ENCODE measurements around the gene MOB2.
A peak's percentile ranks its signal among the peaks of the same experiment; 100 is the strongest.
"Not testable (repeated sequence)": the region's sequence is repeated elsewhere in the genome, so short reads cannot be mapped to it uniquely, and the experiment has no call there.

Gene MOB2

DNA sequence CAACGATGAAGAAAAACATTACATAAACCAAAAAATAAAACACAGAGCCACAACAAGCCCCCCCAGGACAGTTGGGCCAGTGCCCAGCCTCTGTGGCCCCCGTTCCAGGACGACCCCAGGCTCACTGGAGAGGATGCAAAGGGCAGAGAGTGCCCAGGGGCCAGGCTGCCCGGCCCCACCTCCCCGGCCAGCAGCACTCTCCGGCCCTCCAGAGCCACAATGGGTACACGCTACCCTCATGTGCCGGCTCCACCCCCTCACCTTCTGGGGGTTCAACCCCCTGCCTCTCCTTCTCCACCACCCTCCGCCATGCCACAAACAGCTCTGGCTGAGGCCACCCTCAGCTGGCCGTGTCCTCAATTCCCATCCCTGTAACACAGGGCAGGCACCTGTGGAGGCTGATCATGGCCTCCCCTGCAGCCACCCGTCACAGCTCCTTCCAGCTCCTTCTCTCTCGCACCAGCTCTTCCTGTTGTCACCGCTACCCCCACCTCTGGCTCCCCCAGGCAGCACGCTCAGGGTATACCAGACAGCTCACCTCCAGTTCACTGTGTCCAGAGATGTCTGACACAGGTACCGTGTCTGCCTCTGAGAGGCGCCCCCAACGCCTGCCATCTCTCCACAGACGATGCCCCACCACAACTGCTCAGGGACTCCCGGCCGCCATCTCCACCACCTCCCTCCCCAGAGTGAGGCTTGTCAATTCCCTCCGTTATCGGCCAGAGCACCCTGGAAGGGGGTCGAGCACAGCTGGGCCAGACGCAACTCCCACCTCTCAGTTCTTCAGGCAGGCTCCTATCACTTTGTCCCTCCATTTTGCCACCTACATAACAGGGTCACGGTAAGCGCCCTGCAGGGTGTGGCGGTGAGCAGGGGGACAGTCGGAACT lies 30.8 kb upstream of the MOB2 start:
- DNase-seq = no peak

DNA sequence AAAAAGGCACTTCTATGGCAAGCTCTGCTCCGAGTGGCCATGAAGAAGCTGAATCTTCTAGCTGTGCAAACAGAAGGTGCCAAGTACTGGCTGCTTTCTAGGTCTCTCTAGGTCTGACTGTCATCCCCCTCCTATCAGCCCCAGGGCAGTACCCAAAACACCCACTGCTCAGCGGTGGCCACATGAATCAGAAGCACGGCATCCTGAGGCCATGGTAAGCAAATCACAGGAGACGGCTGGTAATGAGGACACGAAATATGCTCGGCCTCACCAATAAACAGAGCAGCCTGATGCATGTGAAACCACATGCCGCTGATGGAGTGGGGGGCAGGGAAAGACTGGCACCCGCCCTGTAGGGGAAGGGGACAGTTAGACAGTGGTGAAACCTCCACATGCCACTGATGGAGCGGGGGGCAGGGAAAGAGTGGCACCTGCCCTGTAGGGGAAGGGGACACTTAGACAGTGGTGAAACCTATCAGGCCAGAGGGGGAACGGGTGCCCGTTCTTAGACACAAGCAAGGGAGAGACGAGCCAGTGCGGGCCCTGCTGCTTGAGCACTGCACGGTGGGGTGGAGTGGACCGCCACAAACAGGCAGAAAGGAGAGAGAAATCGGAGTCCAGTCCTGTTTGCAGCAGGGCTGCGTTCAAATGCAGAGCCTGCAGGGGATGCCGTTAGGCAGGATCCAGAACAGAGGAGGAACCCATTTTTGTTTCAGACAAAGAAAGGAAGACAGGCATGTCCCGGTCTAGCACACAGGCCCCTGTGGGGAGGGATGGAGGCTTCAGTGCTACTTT lies 29.9 kb upstream of the MOB2 start:
- no peak for DNase-seq

DNA sequence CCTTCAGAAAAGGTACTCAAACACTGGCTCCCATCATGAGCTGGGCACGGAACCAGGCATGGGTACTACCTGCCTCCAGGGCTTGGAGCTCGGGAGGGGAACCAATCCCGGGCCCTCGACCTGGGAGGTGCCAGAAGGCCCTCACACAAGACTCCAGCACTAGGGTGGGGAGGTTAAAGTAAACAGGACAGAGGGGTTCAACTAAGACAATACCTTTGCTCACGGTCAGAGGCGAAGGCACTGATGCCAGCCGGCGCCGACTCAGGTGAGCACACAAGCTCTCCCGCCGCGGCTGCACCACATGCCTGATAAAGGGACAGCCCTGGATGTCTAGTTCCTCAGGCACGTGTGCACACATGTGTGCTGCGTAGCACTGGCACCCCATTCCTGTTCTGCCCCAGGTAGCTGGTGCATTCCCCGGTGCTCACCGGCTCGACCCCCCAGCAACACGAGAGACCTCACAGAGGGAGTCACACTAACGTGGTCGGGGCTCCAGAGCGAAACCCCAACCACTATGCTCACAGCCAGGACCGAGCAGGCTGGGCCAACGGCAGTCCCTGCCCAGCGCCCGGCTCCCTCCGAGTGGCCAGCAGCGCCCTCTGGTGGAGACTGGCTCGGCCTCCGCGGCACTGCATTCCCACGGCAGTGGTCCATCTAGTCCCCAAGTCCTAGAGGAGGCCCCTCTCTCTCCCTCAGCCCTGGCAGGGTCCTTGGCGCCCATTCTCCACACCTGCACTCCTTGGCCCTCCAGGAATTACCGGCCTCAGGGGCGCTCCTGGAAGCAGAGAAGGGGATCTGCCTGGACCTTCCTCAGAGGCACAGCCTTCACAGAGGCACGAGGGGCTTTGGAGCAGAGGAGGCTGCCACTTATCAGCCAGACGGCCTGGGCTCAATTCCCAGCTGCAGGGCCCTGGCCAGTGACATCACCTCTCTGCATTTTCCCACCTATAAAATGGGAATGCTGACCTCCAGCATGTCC lies 28.8 kb upstream of the MOB2 start:
- peak in 1 of 2 experiments; percentile 59 for DNase-seq

DNA sequence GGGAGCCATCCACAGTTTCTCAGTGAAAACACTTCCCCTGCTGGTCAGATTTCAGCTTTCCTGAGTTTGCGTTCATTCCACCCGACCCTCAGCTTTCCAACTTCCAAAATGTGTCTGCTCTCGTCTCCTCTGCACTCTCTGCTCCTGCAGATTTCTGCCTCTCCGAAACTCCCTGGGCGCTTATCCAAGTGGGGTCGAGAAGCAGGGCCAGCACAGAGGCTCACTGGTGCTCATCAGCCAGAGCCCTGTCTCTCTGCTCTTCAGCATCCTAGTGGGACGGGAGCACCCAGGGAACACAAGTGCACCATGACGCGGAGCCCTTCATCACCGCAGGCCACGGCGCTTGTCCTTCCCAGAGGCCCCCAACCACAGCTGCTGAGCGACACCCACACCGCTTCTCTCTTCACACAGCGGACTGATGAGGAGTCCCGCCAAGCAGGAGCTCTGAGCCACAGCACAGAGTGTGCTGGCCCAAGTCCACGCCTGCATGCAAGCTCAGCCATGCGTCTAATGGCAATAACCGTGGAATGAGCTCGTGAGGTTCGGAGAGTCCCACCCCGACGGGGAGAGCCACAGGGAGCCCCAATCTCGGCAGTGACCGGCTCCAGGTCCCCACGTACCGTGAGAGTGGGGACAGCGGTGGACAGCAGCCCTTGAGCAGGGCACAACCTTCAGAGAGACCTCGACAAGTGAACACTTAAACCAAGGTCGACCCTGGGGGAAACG lies 27.9 kb upstream of the MOB2 start:
- DNase-seq = no peak

DNA sequence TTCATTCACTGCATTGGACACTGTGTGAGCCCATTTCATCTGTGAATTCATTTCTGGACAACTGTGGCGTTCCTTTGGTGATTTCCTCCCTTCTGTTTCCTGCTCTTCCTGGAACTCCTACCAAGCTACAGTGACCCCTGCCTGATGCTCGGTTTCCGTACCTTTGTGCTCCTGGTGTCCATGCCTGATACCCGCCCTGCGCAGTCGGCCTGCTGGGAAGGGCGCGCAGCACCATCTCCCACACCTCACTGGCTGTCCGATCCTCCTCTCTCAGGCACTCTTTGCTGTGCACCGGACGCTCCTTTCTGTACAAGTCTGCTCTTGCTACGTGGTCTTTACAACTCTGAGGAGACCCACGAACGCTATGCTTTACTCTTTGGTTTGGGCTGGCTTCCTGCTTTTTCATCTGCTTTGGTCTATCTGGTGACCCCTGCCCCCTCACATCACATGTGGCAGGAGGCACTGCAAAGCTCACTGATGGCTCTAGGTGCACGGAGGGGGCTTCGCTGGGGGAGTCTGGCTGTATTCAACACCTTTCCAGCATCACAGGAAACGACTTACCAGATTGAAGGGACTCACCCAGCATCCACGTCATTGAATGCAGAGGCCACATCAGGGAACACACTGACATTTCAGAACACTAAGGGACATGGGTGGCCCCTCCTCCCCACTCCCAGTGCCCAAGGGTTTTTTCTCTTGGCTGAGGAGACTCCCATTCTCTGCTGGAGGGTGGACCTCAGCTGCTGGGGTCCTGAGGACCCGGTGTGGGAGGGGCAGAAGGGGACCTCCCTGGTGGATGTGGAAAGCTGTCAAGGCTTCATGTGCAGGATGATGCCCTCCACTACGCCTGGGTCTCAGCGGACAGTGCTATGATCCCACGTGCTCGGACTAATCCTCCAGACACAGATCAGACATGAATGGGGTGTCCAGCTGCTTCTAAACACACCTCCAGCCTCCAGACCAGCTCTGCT lies 27.0 kb upstream of the MOB2 start:
- no peak for DNase-seq

DNA sequence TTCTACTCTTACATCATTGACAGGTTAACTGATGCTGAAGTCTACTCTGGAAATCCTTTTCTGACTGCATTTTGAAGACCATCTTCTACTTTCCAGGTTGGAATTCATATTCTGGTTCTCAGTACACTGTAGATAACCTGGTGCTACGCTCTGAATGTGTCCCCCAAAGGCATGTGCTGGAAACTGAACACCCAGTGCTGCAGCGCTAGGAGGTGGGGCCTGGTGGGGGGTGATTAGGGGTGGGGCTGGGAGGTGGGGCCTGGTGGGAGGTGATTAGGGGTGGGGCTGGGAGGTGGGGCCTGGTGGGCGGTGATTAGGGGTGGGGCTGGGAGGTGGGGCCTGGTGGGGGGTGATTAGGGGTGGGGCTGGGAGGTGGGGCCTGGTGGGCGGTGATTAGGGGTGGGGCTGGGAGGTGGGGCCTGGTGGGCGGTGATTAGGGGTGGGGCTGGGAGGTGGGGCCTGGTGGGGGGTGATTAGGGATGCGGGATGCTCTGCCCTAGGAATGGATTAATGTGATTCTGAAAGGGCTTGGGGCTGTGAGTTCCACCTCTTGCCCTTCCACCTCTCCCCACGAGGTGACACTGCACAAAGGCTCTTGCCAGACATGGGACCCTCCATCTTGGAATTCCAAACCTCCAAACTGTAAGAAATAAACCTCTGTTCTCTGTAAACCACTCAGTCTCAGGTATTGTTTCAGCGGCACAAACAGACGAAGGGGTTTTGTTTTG lies 26.1 kb upstream of the MOB2 start:
- DNase-seq = not testable (repeated sequence)

DNA sequence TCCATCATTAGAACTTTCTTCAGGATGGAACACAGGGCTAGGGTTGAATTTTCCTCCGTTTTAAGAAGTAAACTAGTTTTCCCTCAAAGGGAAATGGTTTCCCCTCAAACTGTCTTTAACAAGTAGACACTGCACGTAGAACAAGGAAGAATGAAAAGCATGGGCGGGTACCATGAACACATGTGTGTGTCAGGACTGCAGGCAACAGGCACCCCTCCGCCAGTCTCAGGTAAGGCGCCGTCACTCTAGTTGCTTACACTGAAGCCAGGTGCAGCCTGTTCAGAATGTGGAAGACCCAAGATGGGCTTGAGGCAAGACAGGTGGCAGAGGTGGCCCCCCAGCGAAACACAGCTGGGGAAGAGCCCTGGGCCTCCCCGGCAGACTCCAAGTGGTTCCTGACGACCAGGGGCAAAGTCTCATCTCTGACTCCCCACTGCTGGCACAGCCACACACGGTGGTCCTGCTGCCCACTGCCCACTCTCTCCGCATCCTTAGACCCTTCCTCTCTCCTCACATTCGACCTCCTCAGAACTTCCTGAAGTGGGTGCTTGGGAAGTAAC lies 25.4 kb upstream of the MOB2 start:
- DNase-seq = no peak

DNA sequence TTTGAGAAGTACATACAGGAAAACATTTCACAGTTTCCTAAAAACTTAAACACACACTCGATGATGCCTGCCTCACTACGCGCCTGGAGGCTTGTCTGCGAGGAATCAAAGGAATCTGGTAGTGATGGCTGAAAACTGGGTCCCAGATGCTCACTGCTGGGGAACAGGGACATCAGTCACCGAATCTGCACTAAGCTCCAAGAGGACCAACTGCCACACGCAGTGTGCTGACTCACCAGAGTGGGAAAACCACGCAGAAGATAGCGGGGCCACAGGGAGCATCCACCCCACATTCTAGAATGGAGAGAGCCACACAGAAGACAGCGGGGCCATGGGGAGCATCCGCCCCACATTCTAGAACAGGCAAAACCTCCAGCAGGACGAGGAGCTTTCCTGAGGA lies 24.3 kb upstream of the MOB2 start:
- DNase-seq = no peak

DNA sequence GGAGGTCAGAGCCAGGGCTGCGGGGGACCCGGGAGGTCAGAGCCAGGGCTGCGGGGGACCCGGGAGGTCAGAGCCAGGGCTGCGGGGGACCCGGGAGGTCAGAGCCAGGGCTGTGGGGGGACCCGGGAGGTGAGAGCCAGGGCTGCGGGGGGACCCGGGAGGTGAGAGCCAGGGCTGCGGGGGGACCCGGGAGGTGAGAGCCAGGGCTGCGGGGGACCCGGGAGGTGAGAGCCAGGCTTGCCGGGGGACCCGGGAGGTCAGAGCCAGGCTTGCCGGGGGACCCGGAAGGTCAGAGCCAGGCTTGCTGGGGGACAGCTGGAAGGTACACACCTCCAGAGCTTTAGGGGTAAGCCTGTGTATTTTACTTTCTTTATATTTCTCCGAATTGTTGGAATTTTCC lies 23.8 kb upstream of the MOB2 start:
- not testable (repeated sequence) for DNase-seq

DNA sequence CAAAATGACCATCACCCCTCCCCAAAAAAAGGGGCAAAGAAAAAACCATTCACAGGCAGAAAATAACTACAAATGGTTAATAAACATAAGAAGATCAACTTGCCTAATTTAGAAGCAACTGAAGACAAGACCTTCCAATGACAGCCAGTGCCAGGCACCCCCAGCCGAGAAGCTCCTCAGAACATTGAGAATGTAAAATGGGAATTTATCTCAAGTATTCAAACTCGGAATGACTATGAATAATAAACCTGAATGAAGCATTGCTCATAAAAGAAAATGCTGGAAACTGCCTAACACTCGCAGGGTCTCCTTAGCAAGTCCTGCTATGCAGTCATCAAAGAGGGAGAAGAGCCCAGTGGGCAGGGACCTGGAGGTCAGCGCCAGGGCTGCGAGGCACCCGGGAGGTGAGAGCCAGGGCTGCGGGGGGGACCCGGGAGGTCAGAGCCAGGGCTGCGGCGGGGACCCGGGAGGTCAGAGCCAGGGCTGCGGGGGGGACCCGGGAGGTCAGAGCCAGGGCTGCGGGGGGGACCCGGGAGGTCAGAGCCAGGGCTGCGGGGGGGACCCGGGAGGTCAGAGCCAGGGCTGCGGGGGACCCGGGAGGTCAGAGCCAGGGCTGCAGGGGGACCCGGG lies 23.2 kb upstream of the MOB2 start:
- no peak for DNase-seq

DNA sequence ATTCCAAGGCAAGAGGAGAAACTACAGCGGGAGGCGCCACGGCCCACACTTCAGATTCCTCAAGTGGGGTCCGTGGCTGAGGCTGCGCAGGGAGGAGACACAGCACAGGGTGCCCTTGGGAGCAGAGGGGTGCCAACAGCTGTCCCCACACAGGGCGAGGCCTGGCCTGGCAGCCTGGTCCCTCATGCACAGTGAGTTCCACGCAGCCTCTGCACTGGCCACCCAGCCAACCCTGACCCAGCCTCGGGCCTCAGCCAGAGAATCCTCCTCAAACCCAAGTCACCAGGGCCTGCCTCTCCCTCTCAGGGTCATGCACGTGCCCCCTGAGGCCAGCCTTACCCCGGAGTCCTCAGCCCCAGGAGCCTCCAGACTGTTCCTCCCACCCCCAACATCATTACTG lies 22.4 kb upstream of the MOB2 start:
- DNase-seq = no peak

DNA sequence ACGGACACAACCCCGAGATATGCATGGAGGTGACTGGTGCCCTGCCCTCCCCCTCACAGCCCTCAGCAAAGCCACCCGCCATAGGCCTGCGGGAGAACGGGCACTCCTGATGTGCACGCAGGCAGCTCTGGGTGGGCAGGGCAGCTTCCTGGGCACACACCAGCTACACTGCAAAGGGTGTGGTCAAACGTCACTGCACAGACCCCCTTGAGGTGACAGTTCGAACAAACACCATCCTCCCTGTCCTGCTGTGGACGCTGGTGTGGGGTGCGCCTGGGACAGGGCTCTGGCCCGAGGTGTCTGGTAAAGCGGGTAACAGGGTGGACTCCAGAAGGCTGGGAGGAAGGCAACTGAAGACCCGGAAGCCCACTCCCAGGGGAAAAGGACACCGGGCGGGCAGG lies 21.9 kb upstream of the MOB2 start:
- no peak for DNase-seq

DNA sequence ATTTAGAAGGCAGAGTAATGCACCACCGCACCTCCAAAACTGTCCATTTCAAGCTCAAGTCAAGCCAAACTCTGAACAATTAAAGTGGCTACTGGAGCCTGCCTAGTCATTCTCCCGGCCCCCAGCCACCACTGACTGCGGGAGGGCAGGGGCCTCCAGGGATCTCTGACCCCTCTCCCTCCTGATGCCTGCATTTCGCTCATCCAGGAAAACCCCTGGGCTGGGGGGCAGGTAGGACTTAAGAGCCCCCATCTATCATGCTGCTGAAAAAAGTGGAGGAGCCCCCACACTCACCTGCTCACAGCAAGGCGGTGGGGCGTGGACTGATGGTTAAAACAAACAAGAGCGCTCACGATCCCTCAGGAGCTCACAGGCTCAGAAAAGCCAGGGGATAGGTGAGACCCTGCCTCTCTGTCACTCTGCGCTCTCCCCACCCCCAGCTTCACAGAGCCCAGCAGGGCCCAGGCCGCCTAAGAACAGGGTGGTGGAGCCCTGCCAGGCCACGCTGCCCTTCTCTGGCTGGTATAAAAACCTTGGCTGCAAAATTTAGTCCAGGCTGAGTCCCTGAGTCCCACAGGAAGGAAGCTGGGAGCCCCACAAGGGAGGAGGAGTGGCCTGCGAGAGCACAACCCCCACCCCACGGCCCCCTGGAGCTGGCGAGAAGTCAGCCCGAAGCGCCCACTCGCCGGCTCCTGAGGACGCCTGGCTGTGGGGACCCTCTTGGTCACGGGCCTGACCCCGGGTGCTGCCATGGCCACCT lies 21.0 kb upstream of the MOB2 start:
- DNase-seq = no peak

DNA sequence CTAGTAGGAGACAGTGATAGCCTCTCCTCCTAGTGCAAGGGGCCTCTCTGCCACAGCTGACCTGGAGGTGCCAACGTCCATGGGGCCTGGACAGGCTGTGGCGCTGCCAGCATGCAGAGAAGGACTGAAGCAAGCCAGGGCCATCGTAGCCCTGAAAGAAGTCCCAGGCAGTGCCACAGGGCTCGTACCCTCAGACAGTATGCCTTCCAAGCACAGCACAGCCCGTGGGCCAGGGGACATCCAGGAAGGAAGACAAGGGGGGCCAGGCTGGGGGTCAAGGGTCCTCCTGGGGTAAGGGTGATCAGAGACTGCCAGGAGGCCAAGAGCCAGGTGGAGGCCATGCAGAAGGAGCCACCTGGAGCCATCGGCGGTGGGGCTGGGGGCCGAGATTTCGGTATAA lies 20.4 kb upstream of the MOB2 start:
- no peak for DNase-seq

DNA sequence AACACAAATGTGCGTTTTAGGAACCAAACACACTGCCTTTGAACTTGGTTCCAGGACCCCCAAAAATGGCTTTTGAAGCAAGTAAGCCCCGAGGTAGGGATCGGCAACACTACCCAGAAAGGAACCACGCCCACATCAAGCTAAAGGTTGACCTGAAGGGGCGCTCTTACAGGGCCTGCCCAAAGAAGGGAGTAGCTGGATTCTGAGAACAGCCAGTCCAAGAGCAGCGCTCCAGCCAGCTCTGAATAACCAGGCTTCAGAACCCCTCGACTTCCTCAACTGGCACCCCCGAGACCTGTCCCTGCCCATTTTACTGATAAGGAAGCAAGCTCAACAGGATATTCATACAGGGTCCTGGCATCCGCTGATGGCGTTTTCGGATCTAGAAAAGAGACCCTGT lies 18.9 kb upstream of the MOB2 start:
- no peak for DNase-seq

DNA sequence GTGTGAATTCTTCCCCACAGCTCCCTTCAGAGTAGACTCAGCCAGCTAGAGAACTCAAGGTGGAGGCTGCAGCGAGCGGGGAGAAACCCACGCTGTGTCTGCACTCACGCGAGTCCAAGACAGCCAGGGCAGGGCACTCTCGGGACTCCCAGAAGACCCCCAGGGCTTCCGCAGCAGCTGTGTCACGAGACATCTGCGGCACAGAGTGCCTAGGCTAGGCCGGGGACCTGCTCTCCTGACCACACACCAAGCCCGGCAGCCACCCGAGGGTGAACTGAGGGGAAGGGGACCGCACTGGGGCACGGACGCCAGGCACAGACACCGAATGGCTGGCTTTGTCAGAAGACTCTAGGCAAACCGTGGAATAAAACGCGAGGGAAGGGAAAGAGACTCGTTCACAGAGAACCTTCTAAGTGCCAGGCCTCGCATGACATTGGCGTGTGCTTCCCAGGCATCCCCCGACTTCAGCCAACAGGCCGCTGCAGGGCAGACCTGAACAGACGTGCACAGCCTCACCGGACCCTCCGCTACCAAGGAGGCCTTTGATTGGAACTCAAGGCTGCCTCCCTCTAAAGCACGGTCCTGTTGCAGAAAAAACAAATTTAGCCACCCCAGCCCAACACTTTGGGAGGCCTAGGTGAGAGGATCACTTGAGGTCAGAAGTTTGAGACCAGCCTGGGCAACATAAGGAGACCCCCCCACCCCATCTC lies 18.2 kb upstream of the MOB2 start:
- no peak for DNase-seq

DNA sequence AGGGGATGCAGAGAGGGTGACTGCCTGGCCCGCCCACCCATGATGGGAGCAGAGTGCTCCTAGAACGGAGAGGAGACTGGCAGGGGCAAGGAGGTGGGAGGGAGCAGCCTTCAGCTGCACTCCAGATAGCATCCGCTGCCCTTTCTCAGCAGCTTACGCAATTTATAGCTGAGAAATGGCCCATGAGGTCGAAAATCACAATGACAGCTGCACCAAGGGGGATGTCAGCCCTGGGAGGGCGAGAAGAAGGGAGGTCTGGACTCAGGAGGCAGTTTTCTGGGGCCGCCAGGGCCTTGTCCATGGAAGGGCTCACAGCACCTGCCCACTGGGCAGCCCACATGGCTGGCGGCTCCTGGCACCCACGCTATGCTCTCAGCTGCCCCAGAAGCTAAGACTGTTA lies 17.6 kb upstream of the MOB2 start:
- no peak for DNase-seq

DNA sequence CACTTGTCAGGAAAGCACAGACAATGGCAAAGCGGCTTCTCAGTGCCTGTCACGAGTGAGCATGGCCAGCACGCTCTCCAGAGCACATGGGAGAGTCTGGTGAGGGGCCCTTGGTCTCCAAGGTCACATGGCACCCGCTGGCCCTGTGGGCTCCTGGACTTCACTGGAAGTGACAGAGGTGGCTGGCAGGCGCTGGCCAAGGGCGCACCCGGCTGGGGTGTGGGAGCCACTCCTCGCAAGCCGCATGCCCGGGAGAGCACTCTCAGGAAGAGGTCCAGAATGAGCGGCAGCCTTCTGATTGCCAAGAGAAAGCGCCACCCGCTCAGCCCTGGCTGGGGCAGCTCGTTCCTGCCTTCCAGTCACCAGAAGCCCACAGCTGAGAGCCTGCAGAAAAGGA lies 17.1 kb upstream of the MOB2 start:
- peak in 1 of 2 experiments; percentile 12 for DNase-seq
